K562 (cell line): Measurements from ENCODE around the gene FAM136A. TPM values are rescaled to one million over a fixed set of nuclear protein-coding genes. Genes with fewer than 3 reads are reported as not detected.
A peak's percentile ranks its signal among the peaks of the same experiment; 100 is the strongest.

Experiments
- AFF4 ChIP-seq: sonication (generic); formaldehyde crosslinking; IDR thresholded peaks from 2 replicates; pipeline ENCODE4 v1.8.0; 2023; ENCODE audit warnings: mild to moderate bottlenecking, missing genetic modification reagents
- CEBPB ChIP-seq: fragments of 450-650 bp; IDR thresholded peaks from 2 replicates; pipeline ENCODE4 v1.6.1; 2016; ENCODE audit warnings: missing genetic modification characterization, missing compliant biosample characterization
- E2F6 ChIP-seq, 2 experiments: IDR thresholded peaks; 2 replicates each; pipeline ENCODE4 v1.6.1; 2011; ENCODE audit warnings: borderline replicate concordance in 1 of 2, control low read depth in 1 of 2, low read depth in 1 of 2, low read length in 1 of 2, mild to moderate bottlenecking in 1 of 2, mixed read lengths in 1 of 2, moderate library complexity in 1 of 2; ENCODE audit not compliant: insufficient read depth in 1 of 2, insufficient read length in 1 of 2, poor library complexity in 1 of 2, severe bottlenecking in 1 of 2; ENCODE audit errors: extremely low read depth in 1 of 2
- ESRRB ChIP-seq: fragments of 250-450 bp; sonication (Bioruptor Pico); IDR thresholded peaks from 2 replicates; pipeline ENCODE4 v1.5.0; 2020; ENCODE audit warnings: mild to moderate bottlenecking, moderate library complexity, borderline replicate concordance
- FOSL1 ChIP-seq: fragments of 200-800 bp; sonication (Bioruptor generic); conservative IDR thresholded peaks from 2 replicates; pipeline ENCODE4 v1.6.1; 2016; ENCODE audit warnings: missing genetic modification characterization, missing compliant biosample characterization
- MLX ChIP-seq, 2 experiments: fragments of 450-650 bp in 1 of 2; sonication (generic) in 1 of 2; formaldehyde crosslinking; conservative IDR thresholded peaks; 2 replicates each; pipeline versions ENCODE4 v1.4.0 to v1.8.1; 2020 to 2022; ENCODE audit warnings: mild to moderate bottlenecking in 1 of 2, missing genetic modification reagents in 1 of 2
- NEUROD1 ChIP-seq: fragments of 150-350 bp; IDR thresholded peaks from 2 replicates; pipeline ENCODE4 v1.6.1; 2014; ENCODE audit warnings: borderline replicate concordance, low read length, low read depth; ENCODE audit not compliant: partially characterized antibody
- NFIC ChIP-seq: fragments of 450-650 bp; IDR thresholded peaks from 2 replicates; pipeline ENCODE4 v1.6.1; 2017; ENCODE audit warnings: mild to moderate bottlenecking, inconsistent platforms
- PBX2 ChIP-seq, 2 experiments: IDR thresholded peaks in 1 of 2; conservative IDR thresholded peaks in 1 of 2; 2 replicates each; pipeline ENCODE4 v1.6.1; 2016; ENCODE audit warnings: low read depth in 2 of 2, mild to moderate bottlenecking in 1 of 2, missing compliant biosample characterization in 1 of 2, missing genetic modification characterization in 1 of 2, moderate library complexity in 1 of 2
- PRPF4 ChIP-seq: fragments of 200-400 bp; formaldehyde crosslinking; IDR thresholded peaks from one replicate; pipeline ENCODE4 v1.6.1; 2017; ENCODE audit warnings: low read length, low read depth, mild to moderate bottlenecking; ENCODE audit not compliant: insufficient read depth, poor library complexity, severe bottlenecking
- SAFB ChIP-seq: fragments of 200-400 bp; formaldehyde crosslinking; IDR thresholded peaks from 2 replicates; pipeline ENCODE4 v1.6.1; 2017; ENCODE audit warnings: low read depth, low read length, borderline replicate concordance
- STAT5A ChIP-seq: IDR thresholded peaks from 2 replicates; pipeline ENCODE4 v1.6.1; 2012; ENCODE audit warnings: low read length, inconsistent platforms, borderline replicate concordance
- TAF15 ChIP-seq: fragments of 200-400 bp; formaldehyde crosslinking; IDR thresholded peaks from 2 replicates; pipeline ENCODE4 v1.6.1; 2017; ENCODE audit warnings: mild to moderate bottlenecking, low read depth, low read length, moderate library complexity
- TAF9B ChIP-seq: fragments of 450-650 bp; IDR thresholded peaks from 2 replicates; pipeline ENCODE4 v1.6.1; 2018; ENCODE audit warnings: mild to moderate bottlenecking; ENCODE audit not compliant: partially characterized antibody
- THRAP3 ChIP-seq: fragments of 450-650 bp; IDR thresholded peaks from 2 replicates; pipeline ENCODE4 v1.6.1; 2016; ENCODE audit warnings: mild to moderate bottlenecking, inconsistent platforms, borderline replicate concordance
- THRB ChIP-seq: fragments of 450-650 bp; formaldehyde crosslinking; conservative IDR thresholded peaks from 2 replicates; pipeline ENCODE4 v1.4.0; 2022; ENCODE audit warnings: mild to moderate bottlenecking, missing genetic modification characterization
- ZNF644 ChIP-seq: fragments of 200-800 bp; sonication (Bioruptor generic); IDR thresholded peaks from 2 replicates; pipeline ENCODE4 v1.6.1; 2016; ENCODE audit warnings: low read depth, missing genetic modification characterization, missing compliant biosample characterization
- polyA plus RNA-seq, 8 experiments: library from polyadenylated mRNA; depleted of rRNA in 4 of 8; stranded (reverse) in 5 of 8; unstranded in 3 of 8; fragments of >200 nt; fragmentation: Nextera tagmentation in 2 of 8; fragmentation: Illumina TruSeq in 1 of 8; extraction: Ambion mirVana in 2 of 8; extraction: Trizol in 1 of 8; gene quantifications; 2 replicates each; pipeline versions ENCODE4 v1.2.1 to v1.2.3, GENCODE V29; 2011 to 2014; ENCODE audit warnings: inconsistent platforms in 1 of 8, missing spikeins in 1 of 8
- total RNA-seq, 7 experiments: library from RNA; depleted of rRNA in 6 of 7; stranded (reverse); fragments of >200 nt in 6 of 7; fragmentation: Illumina TruSeq in 2 of 7; extraction: Trizol in 2 of 7; gene quantifications; 2 replicates each; pipeline versions ENCODE4 v1.2.1 to v1.2.3, GENCODE V29; 2011 to 2021; ENCODE audit warnings: low replicate concordance in 1 of 7

Gene FAM136A
- total and polyA plus RNA-seq, 9 of the 15 experiments (the other 6 are each of a cell fraction or from before 2014, with no cell fraction given), result 89.0 to 151 (median 104) TPM

- TF ChIP-seq PRPF4 (peak; percentile 52), MLX (CRISPR knock-in tag; conservative IDR thresholded peaks at IDR 0.05) (no peak), ZNF644 (tag) (no peak), PBX2 (CRISPR knock-in tag; IDR thresholded peaks at IDR 0.05; ENCODE audit: low read depth) (no peak), PBX2 (tag; conservative IDR thresholded peaks at IDR 0.05; ENCODE audit: low read depth) (no peak), NEUROD1 (no peak), STAT5A (no peak), THRAP3 (peak; percentile 96), AFF4 (CRISPR knock-in tag) (no peak), THRB (CRISPR knock-in tag) (no peak), CEBPB (tag) (no peak), SAFB (no peak), NFIC (0 out of 2 replicates have a peak, but pooled peaks have one; percentile 8), TAF9B (no peak), FOSL1 (tag) (no peak), ESRRB (no peak), TAF15 (no peak), E2F6 (IDR thresholded peaks at IDR 0.05; ENCODE audit: borderline replicate concordance in 1 of 2, extremely low read depth in 1 of 2, insufficient read depth in 1 of 2, insufficient read length in 1 of 2, low read depth in 1 of 2, low read length in 1 of 2, poor library complexity in 1 of 2, severe bottlenecking in 1 of 2) (no peak)
Measured at GRCh38 chr2:70250434-70250833, 51.4 kb downstream of the FAM136A start (continued).
